Ecto neural progenitor cell (in vitro differentiated cells): Measurements from ENCODE around the gene ORAI2.

Experiments used
- DNase-seq: peaks from one replicate; pipeline ENCODE4 v3.0.0-alpha.2; 2018; ENCODE audit warnings: low spot score

Gene ORAI2

GRCh38 chr7:102415685-102416225 is 17.6 kb upstream of the ORAI2 start:
- no peak for DNase-seq

- no peak for DNase-seq
These were observed 17.0 kb upstream of the ORAI2 start for GRCh38 chr7:102416406-102416805.

- no peak for DNase-seq
These were observed 16.3 kb upstream of the ORAI2 start for GRCh38 chr7:102417105-102417504.

GRCh38 chr7:102418592-102418991 is 14.8 kb upstream of the ORAI2 start:
- DNase-seq, result no peak

GRCh38 chr7:102421706-102422240 is 11.6 kb upstream of the ORAI2 start:
- DNase-seq, result no peak

GRCh38 chr7:102424129-102424551 is 9.2 kb upstream of the ORAI2 start:
- no peak for DNase-seq

- no peak for DNase-seq
These were observed 8.6 kb upstream of the ORAI2 start for GRCh38 chr7:102424787-102425218.

- no peak for DNase-seq
These were observed 7.6 kb upstream of the ORAI2 start for GRCh38 chr7:102425639-102426267.

GRCh38 chr7:102426268-102427018 is 6.9 kb upstream of the ORAI2 start:
- no peak for DNase-seq

GRCh38 chr7:102427019-102427405 is 6.4 kb upstream of the ORAI2 start:
- DNase-seq, result no peak

- DNase-seq, result no peak
These were observed 4.1 kb upstream of the ORAI2 start for GRCh38 chr7:102429141-102429899.

GRCh38 chr7:102431617-102432298 is 1.6 kb upstream of the ORAI2 start:
- no peak for DNase-seq

- no peak for DNase-seq
These were observed 745 bp upstream of the ORAI2 start for GRCh38 chr7:102432442-102433218.

GRCh38 chr7:102434039-102434486 is 688 bp downstream of the ORAI2 start:
- DNase-seq, result no peak

GRCh38 chr7:102436118-102436517 is 2.7 kb downstream of the ORAI2 start:
- DNase-seq, result no peak

GRCh38 chr7:102439963-102440795 is 6.8 kb downstream of the ORAI2 start:
- no peak for DNase-seq

GRCh38 chr7:102444961-102445673 is 11.7 kb downstream of the ORAI2 start:
- DNase-seq, result no peak

GRCh38 chr7:102445674-102446071 is 12.3 kb downstream of the ORAI2 start:
- no peak for DNase-seq

- no peak for DNase-seq
These were observed 13.2 kb downstream of the ORAI2 start for GRCh38 chr7:102446387-102447156.
